ENCODE measurements around the gene CCDC57.
A peak's percentile ranks its signal among the peaks of the same experiment; 100 is the strongest.
"Not testable (repeated sequence)": the region's sequence is repeated elsewhere in the genome, so short reads cannot be mapped to it uniquely, and the experiment has no call there.

CCDC57 gene

DNA sequence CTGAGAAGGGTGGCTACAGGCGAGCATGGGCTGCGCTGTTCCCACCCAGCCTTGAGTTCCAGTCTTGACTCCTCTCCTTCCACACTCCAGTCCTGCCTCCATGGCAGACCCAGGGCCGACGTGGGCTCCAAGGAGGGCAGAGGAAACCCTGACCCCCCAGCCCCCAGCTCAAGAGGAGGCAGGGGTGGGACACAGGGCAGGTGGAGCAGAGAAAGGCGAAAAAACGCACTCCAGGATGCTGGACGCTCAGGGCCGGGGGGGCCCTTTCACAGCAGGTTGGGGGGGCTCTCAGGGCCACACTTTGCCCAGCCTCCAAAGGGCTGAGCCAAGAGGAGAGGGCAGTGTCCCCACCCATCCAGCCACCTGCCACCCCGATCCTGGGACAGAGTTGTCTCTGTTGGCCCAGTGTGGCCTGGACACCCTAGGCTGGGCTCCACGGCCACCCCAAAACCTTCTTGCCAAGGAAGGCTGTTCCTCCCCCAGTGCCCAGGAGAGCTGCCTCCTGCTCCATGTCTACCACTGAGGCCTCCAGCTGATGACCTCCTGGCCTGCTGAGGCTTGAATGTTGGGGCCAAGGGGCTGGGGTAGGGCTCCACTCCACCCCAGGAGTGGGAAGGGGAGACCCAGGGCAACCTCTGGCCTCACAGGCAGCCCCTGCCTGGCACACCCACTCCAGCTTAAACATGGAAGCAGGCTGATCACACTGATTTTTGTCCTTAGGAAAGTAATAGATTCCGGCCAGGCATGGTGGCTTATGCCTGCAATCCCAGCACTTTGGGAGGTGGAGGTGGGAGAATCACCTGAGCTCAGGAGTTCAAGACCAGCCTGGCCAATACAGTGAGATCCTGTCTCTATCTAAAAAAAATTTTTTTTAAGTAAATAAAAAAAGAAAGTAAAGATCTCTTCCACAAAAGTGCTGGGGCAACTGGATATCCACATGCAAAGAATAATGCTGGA lies 7.4 kb upstream of the CCDC57 start:
- no peak for DNase-seq

GRCh38 chr17:82219083-82219482 lies 6.4 kb upstream of the CCDC57 start:
- no peak for DNase-seq

DNA sequence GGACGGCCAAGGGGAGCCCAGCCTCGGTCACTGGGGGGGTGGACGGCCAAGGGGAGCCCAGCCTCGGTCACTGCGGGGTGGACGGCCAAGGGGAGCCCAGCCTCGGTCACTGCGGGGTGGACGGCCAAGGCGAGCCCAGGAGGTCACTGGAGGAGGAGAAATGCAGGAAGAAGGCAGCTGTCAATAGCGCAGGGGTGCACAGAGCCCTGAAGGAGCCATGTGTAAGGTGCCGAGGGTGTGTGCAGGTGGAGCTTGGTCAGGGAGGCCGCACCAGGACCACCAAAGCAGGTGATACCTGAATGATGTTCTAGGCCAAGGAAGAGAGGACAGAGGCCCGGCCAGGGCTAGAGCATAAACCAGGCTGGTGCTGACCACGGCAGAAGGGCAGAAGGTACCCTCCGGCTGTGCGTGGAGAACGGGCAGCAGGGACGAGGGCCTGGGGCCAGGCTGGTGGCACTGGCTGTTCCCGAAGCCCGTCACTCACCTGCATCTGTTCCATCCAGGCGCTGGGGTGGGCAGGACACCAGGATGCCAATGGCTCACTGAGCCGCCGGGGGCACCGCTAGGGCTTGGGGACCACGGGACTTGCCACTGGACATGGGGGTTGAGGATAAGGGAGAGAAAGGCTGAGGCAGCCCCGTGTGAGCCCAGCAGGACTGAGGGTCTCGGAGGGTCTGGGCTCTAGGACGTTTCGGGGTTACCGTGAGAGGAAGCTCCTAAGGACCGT lies 5.9 kb upstream of the CCDC57 start:
- DNase-seq, result no peak

DNA sequence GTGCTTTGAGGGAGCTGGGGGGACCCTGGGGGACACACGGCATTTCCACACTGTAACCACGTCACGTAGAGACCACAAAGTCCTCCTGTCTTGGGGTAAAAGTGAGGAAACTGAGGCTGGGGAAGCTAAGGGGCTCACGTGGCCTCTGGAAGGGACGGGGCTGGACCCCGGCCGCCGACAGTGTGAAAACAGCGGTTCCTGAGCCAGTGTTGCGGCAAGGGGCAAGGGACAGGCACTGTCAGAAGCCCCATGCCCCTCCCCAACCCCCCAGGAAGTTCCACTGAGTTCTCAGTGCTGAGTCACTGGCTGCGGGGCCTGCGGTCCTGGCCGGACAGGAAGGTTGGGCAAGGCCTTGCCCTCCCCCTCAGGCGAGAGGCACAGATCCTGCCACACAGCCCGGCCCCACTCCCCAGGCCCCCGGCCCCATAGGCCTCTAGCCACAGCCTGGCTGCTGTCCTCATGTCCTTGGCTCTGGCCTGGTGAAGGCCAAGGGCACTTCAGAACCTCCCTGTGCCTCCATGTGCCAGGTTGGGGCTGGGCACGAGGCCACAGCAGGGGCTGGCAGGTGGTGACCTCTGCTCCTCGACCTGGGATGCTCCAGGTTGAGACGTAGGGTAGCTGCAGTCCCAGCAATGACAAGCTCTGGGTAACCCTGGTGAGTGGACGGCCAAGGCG lies 5.0 kb upstream of the CCDC57 start:
- DNase-seq, result no peak

DNA sequence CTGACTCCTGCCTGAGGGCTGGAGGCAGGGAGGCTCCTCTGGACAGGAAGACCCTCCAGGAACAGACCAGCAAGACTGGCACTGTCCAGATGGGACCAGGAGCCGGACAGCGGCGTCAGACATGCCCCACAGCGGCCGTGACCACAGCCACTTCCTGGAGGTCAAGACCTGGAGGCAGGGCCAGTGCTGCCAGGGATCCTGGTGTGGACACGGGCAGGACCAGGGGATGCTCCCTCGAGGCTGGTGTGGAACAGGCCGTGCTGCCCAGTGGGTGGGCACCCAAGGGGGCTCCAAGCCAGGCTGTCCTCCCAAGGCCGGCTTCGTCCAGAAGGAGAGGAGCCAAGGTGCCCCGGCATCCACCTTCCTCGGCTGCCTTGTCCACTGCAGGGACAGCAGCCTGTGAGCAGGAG lies 4.5 kb upstream of the CCDC57 start:
- no peak for DNase-seq

DNA sequence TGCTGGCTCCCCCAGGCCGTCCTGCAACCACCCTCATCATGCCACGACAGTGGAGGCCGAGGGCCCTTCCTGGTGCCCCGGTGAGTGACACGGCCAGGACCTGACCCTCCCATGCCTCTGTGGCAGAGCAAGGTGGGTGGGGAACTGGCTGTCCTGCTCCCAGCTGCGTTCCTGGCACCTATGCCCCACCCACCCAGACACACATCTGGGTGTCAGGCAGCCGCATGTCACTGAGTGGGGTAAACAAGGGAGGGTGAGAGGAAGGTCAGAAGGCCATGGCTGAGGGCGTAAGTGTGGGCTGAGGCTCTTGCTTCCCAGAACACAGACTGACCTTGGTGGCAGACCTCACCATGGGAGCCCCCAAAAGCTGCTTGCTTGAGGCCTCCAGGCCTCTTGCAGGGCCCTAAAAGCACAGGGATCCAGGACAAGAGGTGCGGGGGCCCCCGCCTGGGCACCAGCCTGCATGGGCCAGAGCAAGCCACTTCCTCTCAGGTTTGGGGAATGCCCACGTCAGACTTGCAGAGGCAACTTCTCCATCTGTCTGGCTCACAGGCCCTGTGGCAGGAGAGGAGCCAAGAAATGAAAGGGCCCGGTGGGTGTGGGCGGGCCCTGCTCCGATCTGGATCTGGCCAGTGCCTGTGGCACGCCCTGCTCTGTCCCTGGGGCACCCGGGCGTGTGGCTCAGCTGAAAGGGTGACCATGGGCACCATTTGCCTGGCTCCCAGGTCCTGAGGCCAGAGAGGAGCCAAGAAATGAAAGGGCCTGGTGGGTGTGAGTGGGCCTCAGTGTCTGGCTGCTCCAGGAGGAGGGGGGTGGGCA lies 3.9 kb upstream of the CCDC57 start:
- peak; percentile 79 for DNase-seq

GRCh38 chr17:82215972-82216300 lies 3.3 kb upstream of the CCDC57 start:
- DNase-seq, result no peak

DNA sequence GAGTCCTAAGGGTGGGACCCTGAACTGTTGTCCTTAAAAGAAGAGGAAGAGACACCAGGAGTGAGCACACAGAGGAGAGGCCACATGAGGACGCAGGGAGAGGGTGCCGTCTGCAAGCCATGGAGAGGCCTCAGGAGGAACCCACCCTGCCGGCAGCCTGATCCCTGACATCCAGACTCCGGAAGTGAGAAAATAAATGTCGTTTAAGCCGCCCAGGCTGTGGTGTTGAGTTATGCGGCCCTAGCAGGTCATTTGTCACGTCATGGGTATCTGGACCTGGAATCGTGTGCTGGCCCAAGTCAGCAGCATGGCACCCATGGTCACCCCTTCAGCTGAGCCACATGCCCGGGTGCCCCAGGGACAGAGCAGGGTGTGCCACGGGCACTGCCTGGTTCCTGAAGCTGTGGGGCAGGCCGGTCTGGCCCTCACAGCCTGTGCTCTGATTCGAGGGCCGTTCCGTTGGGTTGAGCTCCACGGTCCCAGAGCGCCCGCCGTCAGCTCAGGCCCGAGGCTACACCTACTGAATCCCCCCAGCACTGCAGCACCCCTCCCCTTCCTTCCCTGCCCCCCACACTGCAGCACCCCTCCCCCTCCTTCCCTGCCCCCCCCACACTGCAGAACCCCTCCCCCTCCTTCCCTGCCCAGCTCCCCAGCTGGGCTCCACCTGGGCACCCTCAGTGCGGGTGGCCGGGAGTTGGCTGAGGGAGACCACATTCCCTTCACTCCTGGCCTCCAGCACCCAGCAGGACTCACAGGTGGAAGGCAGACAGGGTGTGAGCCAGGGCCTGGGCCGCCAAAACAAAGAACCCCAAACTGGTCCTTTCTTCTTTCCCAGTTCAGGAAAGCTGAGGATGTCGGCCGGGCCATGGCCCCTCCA lies 2.7 kb upstream of the CCDC57 start:
- DNase-seq, result no peak

DNA sequence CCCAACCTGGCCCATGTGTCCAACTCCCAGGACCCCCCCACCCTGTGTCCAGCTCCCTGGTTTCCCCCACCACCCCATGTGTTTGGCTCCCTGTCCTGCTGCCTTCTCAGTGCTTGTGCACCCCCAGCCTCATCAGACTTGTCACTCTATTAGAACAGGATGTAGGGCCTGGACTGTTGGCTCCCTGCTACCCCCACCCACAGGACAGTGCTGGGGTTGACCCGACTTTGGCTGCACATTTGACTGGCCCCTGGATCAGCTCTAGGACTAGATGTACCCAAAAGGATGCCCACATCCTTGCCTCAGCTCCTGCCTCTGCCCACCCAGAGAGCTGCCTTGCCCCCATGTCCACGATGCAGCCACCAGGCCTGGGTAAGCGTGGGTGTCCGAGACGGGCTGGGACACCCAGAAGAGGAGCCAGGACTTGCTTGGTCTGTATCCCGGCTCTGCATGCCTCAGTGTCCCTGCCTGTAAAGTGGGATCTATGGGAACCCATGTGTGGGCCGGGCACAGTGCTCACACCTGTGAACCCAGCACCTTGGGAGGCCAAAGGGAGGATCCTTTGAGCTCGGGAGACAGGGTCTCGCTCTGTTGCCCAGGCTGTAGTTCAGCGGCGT lies 1.5 kb upstream of the CCDC57 start:
- no peak for DNase-seq

GRCh38 chr17:82213251-82214011 lies 789 bp upstream of the CCDC57 start:
- DNase-seq, result no peak

GRCh38 chr17:82210655-82211054 lies 2.0 kb downstream of the CCDC57 start:
- DNase-seq, result not testable (repeated sequence)

GRCh38 chr17:82205720-82206508 lies 6.7 kb downstream of the CCDC57 start:
- peak; percentile 76 for DNase-seq

DNA sequence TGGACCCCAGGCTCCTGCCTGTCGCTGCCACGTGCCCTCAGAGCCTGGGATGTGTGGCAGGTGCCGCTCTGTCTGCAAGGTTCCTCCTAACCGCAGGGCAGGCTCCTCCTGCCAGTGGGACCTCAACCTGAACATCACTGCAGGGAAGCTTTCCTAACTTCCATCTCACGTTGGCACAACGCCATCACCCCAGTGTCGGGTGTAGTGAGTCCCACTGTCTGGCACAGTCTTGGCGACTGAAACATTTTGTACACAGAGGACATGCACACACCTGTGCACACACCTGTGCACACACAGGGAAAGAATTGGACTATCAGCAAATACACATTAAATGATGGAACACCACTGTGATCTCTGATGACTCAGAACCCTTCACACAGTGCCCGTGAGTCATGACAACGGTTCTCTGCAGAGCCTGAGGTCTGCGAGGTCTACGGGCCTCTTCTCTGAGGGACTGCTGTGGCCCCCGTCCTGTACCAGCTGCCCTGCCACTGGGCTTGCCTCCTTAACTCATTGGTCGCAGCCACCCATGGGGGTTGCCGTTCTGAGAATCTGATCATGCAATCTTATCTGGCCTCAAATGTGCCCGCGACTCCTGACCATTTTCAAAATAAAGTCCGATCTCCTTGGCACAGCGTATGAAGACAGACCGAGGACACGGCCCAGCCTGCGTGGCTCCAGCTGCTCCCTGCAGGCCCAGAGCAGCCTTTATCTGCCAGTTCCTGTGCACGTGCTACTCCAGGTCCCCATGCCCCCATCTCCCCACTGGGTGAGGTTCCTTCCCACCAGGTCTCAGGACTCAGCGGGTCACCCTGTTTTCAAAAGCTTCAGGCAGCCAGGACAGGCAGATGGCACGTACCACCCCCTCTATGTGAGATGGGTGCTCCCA lies 7.6 kb downstream of the CCDC57 start:
- no peak for DNase-seq

GRCh38 chr17:82203920-82204319 lies 8.7 kb downstream of the CCDC57 start:
- DNase-seq, result no peak

DNA sequence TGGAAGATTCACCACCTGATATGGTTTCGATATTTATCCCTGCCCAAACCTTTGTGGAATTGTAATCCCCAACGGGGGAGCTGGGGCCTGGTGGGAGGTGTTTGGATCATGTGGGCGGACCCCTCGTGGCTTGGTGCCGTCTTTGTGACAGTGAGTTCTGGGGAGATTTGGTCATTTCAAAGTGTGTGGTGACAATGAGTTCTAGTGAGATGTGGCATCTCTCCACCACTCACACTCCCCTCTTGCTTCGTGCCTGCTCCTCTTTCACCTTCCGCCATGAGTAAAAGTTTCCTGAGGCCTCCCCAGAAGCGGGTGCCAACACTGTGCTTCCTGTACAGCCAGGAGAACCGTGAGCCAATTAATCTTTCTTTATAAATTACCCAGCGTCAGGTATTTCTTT lies 9.7 kb downstream of the CCDC57 start:
- no peak for DNase-seq

- no peak for DNase-seq
Measured at GRCh38 chr17:82201498-82201910, 11.1 kb downstream of the CCDC57 start.

DNA sequence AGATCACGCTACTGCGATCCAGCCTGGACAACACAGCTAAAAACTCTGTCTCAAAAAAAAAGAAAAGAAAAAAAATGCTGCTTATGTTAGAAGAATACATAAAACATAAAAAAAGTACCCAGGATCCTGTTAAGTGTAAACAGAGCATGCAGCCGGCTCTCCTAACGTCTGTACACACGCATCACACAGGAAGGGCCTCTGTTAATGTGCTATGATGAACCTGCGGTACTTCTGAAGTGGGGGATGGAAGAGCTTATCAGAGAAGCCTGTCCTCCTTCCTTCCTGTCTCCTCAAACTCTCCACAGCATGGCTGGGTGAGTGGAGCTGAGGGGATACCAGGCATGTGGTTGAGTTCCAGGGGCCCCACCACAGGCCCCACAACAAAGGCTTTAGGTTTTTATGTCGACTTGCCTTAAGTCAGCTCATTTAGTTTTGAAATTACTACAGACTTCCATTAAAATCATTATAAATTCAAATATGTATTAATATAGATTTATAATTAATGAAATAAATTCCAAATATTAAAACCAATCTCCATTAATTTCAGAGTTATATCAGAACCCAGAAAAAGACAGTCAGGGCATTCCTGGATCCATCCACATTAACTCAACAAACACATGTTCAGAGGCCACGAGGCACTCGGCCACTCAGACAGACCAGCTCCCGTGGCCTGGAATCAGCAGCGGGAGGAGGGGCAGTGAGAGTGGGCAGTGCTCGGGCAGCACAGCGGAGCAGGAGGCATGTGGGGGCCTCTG lies 11.7 kb downstream of the CCDC57 start:
- DNase-seq, result peak; percentile 68

GRCh38 chr17:82200135-82200534 lies 12.5 kb downstream of the CCDC57 start:
- no peak for DNase-seq

Measured in GDM1 (cell line).